GM03348 (cell line): ENCODE measurements around the gene CUEDC1.

Experiments
- DNase-seq: peaks from one replicate; pipeline ENCODE4 v3.0.0; 2012; ENCODE audit warnings: low spot score

CUEDC1 gene

DNA sequence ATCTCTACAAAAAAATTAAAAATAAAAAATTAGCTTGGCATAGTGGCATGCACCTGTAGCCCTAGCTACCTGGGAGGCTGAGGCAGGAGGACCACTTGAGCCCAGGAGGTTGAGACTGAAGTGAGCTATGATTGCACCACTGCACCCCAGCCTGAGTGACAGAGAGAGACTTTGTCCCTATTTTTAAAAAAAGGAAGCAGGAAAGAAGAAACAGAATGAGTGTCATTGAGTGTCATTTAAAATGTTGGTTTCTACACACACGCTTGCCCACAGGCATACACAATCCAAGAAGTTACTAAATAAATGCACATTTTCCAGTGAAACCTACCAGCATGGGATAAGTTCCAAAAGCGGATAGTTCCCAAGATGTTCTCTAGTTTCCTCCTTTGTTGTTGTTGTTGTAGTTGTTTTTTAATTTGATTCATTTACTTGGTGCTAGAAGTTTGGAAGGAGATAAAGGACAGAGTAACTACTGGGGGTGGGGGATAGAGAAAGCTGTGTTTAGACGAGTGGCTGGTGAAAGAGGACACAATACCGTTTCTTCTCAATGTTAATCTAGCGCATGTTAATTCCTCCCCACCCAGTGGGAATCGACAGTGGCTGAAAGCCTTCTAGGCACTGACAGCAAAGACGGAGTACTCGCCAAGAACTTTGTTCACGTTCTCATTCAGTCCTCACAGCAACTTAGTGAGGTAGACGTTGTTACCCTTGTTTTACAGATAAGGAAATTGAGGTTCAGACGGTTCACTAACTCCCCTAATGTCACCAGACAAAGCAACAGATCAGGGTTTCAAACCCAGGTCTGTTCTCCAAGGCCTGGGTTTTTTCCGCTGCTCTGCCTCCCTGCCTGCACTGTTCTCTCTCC is 122.7 kb downstream of the CUEDC1 start:
- peak; percentile 22 for DNase-seq

DNA sequence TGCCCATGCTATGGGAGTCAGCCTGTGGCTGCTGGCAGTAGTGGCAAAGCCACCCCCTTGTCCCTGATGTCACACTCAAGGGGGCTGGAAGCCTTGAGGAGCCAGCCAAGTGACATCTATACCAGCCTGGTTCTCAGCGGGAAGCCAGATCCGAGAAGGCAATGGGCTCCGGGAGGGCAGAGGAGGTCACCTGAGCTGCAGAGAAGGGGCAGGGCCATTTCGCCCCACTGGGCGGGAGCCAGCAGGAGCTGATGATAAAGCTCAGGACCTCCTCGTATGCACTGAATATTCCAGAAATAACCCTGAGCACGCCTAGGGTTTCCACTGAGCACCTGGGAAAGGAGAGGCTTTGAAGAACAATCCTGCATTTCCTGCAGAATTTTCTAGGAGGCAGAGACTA is 124.3 kb downstream of the CUEDC1 start:
- DNase-seq: no peak

DNA sequence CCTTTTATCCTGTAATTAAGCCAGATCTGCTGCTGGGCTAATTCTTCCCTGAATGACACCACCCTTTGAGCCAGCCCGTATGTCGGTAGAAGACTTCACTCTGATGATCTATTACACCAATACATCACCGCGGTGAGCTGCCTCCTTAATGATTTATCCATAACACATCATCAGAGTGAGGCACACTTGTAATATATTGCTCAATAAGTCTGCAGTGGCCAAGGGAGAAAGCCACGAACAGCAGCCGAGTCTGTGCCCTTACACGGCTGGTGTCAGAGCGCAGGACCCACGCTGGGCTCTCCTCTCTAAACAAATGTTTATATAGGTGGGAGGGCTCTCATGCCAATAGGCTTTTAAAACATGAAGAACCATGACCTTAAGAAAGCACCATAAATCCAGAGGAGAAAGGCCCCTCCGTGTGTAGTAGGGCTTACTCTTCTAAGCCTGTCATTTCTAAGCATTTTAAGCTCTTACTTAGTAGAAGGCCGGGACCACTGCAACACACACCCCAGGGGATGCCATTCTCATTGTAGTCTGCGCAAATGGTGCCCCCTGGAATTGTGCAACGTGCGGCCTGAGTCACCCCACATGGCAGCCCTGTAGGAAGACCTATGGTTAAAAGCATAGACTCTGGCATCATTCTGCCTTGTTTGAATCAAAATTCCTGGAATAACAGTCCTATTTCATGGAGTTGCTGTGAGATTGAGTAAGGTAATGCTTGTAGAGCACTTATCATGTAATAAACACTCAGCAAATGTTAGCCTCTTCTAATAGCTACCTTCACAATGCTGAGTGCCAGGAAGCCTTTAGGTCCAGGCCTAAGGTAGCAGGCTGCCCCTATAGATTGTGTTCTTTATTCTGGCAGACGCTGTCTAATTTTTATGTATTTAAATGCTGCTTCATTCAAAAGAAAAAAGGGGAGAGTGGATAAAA is 131.5 kb downstream of the CUEDC1 start:
- peak; percentile 21 for DNase-seq

DNA sequence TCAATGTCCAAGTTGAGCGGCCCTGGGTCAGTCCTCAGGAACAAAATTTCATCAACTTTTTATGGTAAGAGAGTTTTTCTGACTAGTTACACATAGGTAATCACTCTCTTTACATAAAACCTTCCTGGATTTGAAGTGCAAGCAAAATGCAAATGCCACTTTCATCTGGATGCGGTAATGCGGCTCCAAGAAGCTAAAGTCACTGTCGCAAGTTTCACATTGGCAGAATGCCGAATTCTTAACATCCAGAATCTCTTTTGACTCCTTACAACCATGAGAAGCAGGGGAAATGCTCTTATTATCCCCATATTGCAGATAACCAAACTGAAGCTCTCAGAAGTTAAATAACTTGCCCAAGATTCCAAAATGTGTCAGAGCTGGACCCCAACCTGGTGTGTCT is 135.3 kb downstream of the CUEDC1 start:
- DNase-seq: no peak

DNA sequence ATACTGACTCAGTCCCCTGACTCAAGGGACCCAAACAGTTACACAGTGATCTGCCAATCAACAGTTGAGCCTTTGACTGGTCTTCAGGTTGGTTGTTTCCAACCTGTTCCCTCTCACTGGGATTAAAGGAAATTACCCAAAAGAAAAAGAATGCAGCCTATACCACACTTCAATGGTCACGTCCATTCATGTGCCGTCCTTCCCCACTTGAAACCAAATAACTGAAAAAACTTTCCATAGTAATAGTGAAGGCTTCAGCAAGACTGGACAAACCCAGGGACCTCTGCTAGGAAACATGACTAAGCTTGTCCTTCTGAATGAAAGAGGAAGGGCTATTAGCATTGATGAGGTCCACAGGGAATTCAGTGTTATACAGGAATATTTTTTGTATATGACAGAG is 135.9 kb downstream of the CUEDC1 start:
- DNase-seq: no peak

DNA sequence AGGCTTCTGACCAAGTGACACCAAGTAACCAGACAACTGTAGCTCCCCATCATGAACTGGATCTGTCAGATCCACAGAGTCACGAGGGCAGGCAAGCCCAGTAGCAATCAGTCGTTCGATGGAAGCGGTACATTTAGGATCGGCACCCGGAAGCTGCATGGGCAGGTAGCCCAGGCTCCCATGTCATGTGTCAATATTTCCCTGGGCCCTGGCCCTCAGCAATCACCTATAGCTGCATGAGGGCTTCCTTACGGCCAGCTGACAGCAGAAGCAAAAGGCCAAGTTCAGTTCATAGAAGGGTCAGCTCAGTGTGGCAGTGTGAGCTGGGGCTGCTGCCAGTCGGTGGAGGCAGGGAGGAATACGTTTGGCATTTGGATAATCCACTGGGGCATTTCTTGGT is 137.1 kb downstream of the CUEDC1 start:
- no peak for DNase-seq

DNA sequence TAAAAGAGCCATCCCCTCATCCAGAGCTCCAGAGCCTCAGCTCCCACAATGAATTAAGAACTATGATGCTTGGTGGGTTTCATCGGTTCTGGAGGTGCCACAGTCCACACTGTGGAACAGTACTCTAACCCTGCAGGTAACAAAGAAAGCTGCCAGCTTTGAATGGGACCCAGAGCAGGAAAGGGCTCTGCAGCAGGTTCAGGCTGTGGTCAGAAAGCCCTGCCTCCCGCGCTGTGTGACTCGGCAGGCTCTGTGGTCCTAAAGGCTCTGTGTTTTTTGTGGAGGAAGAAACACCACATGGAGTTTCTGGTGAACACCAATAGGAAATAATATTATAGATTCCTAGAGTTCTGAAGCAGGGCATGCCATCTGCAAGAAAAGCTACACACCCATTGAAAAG is 137.9 kb downstream of the CUEDC1 start:
- DNase-seq: no peak

DNA sequence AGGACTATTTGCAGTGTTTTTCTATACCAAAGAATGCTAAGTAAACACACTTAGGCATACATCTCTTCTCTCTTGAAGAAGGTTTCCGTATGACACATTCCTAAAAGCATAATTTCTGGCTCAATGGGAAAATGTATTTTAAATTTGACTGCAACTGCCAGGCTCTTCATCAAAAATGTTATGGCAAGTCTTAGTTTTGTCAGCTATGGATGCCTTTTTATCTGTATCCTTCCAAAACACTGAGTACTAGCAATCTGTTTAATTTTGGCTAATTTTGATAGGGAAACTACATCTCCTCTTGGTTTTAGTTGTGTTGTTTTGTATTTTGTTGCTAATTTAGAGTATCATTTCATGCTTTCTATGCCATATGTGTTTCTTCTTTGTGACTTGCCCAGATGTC is 140.8 kb downstream of the CUEDC1 start:
- no peak for DNase-seq

DNA sequence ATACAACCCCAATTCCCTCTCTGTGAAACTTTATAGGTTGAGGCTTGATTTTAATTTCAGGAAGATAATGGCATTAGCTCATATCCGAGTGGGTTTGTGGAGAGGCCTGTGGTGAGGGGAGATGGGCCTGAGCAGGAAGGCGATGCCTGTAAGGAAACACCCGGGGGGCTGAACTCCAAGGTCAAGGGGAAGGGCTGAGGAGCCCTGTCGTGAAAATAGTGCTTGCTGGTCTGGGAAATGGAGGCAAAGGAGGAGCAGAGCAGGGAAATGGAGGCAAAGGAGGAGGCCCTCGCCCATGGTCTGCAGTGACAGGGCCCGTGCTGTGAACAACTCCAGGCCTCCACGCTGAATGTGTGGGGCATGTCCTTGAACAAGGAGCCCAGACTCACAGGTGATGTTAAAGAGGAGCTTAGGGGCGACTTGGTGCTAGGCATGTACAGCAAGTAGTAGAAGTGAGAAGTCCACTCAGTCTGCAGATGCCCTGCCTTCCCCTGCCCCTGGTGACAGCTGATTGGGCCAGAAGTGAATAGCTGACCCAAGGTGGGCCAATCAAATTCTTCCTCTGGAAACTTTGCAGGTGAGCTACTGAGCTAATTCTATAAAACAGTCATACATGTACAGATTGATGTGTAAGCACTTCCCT is 143.5 kb downstream of the CUEDC1 start:
- DNase-seq: no peak
